Kidney tubule cell (primary cell): ENCODE measurements around the gene CARD10.
A peak's percentile ranks its signal among the peaks of the same experiment; 100 is the strongest.
"Not testable (repeated sequence)": the region's sequence is repeated elsewhere in the genome, so short reads cannot be mapped to it uniquely, and the experiment has no call there.

ENCODE experiments used
- DNase-seq: peaks from one replicate; pipeline ENCODE4 v3.0.0-alpha.2; 2018; ENCODE audit warnings: low spot score

Gene CARD10

DNA sequence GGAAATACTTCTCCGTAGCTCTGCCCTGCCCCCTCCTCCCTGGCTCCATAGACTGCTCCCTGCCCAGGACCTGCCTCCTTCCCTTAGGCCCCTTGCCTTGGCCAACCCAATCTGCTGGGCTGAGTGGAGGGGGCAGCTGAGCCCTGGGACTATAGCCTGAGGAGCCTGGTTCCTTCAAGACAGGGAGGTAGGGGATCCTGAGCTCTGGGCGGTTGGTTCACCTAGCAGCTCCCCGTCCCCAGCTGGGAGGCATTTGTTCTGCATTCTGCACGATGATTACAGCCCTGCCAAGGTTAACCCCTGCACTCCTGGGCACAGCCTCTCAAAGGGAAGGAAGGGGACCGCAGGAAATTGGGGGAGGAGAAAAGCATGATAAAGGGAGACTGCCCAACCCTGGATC lies 37.5 kb upstream of the CARD10 start:
- DNase-seq = no peak

DNA sequence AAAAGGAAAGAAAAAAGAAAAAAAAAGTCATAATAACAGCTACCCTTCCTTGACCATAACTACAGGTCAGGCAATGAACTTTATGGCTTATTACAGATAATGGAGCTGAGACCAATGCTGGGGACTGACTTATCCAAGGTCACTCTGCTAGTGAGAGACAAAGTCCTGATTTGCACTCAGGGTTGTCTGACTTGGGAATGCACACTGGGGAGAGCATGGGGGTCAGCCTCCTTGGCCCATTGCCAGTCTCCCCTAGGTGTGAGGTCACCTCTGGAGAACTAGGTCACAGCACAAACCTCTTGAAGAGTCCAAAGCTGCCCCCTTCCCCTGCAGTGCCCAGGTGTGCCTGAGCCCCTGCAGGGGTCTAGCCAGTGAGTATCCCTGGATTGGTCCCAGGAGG lies 35.8 kb upstream of the CARD10 start:
- DNase-seq = no peak

DNA sequence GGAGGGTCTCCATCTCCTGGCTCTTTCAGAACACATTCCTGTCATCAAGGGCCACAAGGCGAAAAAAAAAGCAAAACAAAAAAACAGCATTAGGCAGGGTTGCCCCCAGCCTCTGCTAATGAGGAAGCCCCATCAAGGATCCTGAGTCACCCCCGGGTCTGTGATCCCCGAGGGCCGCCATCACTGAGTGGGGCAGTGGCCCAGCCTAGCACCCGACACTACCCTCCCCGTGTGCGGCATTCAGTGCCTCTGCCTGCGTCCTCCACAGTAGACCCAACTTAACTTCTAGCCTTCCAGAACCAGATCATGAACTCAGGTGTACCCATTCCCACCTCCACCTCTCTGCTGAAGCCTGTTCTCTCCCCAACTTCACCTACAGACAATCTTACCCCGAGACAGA lies 34.5 kb upstream of the CARD10 start:
- DNase-seq = no peak

DNA sequence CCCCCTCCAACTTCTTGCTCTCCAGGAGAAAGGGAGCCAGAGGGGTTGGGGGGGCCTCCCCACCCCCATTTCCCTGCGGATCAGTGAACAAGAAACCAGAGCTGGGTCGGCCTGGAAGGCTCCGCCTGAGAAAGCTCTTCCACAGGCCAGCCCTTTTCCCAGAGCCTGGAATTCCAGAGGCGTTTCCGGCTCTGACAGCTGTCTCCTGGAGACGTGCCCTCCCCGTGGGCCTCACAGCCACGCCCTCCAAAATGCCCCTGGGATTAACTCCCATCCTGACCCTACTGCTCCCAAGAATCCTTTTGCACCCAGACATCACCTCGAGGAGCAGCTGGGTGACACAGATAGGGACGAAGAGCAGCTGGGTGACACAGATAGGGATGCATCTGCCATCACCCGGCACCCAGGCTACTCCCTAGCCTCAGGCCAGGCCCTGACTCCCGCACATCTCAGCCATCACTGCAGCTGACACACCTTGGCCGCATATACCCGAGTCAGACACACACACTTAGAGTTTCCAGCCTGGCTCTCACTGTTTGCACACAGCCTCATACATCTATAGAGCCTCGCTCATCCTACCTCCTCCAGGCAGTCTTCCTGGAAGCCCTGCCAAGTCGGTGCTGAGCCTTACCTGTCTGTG lies 33.4 kb upstream of the CARD10 start:
- DNase-seq = peak; percentile 57

DNA sequence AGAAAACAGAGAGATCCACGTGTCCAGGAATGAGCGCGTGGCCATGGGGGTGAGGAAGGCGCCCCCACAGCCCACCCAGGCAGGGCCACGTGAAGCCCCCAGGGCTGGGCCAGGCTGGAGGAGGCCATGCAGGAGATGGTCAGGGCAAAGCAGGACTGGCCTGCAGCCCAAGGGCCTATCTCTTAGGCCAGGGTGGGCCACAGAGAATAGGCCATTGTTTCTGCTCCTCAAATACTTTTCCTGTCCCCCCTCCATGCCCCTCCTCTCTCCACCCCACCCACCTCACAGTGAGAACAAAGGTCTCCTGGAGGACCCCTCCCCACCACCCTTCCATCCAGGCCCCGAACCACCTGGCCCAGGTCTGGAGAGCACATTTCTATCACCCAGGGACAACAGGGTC lies 32.8 kb upstream of the CARD10 start:
- no peak for DNase-seq

DNA sequence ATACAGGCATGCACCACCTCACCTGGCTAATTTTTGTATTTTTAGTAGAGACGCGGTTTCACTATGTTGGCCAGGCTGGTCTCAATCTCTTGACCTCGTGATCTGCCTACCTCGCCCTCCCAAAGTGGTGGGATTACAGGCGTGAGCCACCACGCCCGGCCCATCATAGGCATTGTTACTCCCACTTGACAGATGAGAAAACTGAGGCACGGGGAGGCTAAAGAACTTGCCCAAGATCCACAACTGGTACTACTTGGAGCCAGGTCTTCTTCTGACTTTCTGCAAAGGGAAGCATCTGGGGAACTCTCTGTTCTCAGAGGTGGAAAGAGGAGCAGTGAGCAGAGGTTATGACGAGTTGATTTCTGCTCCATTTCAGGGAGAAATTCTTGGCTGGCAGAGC lies 31.7 kb upstream of the CARD10 start:
- DNase-seq = not testable (repeated sequence)

DNA sequence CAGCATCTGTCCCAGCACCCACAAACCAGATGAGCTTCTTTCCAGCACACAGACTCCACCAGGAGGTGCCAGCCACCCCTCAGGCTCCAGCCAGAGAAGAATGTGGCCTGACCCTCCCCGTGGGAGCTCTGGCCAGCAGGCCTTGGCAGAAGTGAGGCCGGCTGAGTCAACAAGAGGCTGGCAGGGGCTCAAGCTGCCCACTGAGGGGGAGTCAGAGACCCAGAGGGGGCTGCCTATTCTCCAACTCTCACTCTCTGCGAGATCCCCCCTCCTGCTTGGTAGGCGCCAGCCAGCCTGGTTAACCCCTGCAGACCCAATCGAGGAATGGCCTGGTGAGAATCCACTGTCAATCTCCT lies 30.5 kb upstream of the CARD10 start:
- peak; percentile 63 for DNase-seq

DNA sequence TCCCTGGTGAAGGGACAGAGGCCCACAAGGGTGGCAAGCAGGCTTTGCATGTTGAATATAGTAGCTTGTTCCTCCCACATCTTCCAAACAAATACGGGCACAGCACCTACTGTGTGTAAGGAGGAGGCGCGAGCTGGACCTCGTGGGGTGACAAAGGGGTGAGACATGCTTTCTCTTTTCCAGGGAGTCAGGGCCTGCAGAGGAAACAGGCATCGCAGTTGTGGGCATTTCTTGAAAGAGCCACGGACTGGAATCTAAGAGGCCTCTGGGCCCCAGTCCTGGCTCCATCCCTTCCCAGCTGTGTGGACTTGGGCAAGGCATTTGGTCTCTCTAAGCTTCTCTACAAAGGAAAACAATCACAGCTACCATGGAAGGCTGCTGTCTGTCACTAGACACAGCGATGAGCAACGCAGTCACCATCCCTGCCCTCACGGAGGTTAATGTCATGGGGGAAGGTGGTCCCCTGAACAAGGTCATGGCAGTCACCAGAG lies 28.1 kb upstream of the CARD10 start:
- DNase-seq = no peak

DNA sequence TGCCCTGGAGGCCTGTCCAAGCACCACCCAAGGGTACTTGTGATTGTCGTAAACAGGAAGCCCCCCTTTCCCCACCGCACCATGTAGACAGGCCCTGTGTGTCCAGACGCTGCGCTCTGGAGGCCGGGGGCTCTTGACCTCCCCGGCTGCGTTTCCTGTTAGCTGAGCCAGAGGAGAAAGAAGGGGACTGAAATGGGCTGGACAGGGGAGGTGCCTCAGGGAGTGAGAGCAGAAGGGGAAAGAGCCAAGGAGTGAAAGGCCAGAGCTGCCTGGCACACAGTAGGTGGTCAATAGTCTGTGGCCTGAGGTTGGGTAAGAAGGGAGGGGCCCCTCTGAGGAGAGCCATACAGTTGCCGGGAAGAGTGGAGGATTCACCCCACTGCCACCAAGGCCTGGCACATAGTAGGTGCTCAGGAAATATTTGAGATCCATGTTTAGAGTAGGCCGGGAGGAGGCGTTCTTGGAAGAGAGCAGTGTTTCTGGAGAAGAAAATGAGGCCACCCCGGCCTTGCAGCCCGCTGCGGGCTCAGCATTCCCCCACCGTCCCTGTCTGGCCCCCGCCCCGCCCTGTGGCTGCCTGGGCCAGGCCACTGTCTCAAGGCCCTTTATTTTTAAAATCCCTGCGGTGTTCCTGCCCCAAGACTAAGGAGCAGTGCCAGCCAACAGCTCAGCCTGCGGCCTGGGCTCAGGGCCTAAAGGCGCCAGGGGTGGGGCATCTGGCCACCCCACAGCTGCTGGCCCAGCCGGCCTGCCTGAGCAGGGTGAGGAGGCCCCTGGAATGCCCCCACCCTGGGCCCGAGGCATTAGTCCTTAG lies 27.4 kb upstream of the CARD10 start:
- peak; percentile 43 for DNase-seq

DNA sequence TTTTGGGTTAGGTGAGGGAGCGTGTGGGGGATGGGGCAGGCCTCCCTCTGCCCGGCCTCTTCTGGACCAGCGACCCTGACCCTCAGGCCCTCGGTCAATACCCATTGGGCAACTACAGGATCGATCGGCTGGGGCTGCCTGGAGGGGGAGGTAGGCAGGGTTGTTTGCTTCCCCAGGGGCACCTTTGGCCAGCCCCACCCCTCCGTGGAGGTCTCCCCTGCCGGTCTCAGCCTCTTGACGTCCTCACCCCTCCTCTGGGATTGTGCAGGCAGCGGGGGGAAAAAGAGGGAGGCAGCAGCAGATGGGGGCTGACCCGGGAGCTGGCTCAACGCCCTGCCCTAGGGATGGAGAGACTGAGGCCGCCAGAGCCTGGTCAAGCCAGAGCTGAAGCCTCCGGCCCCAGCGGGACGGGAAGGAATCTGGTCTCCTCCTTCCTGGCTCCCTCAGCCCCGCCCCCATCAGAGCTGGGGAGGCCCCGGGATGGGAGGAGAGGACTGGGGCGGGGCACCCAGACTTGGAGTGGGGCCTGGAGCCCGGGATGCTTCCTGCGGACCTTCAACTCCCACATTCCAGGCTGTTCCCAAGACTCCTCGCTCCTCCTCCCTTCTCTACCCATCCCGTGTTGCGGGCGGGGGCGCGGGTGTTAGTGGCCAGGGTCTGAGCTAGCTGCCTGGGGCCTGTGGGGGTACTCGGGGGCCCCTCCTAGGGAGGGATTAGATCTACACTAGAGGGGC lies 26.7 kb upstream of the CARD10 start:
- DNase-seq = peak; percentile 92

DNA sequence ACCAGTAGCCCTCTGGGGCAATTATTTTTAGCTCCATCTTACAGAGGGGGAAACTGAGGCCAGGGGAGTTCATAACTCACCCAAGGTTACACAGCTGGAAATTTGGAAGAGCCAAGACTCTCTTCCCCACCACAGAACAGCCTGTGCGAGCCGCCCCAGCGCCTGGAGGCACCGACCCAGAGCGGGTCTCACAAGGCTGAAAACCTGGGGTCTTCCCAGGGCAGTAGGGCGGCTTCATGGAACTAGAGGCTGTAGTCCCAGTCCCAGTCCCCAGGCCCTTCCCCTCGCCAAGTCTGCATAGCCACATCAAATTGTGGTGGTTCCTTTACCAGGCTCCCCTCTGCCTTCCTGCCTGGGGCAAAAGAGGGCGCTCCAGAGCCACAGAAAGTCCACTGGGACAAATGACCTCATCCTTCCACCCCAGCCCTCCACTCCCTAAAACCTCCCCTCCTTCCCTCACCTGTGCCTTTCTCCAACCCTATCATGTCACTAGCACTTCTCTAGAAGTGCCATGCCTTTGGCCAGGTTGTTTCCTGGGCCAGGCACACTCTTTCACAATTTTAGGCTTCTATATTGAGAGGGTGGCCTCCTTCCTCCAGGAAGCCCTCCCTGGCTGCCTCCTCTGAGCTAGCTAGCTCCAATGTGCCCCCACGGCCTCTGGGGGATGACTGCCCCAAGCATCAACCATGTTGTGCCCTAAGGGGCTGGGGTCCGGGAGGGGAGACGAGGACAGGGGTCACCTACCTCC lies 25.9 kb upstream of the CARD10 start:
- DNase-seq = peak; percentile 84

DNA sequence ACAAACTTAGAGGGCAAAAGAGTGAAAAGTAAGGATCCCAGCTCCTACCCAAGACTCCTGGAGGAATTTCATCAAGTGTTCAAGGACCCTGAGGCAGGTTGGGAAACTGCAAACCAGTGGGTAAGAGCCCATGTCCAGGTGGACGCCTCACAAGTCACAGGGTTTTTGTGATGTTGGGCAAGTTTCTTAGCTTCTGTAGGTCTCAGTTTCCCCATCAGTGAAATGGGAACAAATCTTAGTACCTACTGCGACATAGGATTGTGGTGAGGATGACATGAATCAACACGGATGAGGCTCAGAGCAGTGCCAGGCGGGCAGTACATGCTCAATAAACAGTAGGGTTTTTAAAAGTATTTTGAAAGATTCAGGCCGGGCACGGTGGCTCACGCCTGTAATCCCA lies 23.7 kb upstream of the CARD10 start:
- DNase-seq = no peak

DNA sequence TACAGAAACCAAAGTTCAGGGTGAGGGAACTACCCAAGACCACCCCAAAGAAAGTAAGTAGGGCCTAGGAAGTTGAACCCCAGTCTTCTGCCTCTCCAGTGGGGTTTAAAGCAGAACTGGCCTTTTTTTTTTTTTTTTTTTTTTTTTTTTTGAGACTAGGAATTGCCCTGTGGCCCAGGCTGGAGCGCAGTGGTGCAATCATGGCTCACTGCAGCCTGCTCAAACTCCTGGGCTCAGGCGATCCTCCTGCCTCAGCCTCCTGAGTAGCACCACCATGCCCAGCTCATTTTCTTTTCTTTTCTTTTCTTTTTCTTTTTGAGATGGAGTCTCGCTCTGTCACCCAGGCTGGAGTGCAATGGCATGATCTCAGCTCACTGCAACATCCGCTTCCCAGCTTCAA lies 23.2 kb upstream of the CARD10 start:
- DNase-seq = not testable (repeated sequence)

DNA sequence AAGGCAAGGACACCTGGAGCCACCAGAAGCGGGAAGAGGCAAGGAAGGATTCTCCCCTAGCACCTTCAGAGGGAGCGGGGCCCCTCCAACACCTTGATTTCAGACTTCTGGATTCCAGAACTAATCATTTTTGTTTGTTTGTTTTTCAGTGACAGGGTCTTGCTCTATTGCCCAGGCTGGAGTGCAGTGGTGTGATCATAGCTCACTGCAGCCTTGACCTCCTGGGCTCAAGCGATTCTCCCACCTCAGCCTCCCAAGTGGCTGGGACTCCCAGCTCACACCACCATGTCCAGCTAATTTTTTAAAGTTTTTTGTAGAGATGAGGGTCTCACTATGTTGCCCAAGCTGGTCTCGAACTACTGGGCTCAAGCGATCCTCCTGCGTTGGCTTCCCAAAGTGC lies 20.6 kb upstream of the CARD10 start:
- DNase-seq = not testable (repeated sequence)

DNA sequence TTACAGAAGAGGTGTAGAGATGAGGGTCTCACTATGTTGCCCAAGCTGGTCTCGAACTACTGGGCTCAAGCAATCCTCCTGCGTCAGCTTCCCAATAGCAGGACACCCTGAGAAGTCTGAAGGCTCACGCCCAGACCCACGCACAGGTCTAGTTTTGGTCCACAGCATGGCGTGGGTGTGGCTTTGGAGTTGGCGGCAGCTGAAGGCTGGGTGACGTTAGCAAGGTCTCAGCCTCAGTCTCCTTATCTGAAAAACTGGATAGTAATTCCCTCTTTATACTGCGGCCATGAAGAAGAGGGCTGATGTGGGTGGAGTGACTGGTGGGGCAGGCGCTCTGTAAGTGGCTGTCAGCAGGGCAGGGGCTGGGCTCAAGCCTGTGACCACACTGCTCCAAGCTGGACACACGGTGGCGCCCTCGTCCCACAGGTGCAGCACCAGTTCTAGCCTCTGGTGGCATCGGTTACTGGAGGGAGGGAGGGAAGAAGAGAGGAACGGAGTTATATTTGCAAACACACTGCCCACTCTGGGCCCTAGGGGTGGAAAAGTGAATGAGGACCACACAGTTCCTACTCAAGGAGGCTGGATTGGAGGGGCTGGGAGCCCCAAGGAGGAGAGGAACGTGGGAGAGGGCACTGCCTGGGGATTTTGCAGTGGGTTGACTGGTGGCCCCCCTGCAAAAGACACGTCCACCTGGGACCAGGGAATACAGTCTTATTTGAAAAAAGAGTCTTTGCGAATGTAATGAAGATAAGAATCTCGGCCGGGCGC lies 19.6 kb upstream of the CARD10 start:
- DNase-seq = peak; percentile 93

DNA sequence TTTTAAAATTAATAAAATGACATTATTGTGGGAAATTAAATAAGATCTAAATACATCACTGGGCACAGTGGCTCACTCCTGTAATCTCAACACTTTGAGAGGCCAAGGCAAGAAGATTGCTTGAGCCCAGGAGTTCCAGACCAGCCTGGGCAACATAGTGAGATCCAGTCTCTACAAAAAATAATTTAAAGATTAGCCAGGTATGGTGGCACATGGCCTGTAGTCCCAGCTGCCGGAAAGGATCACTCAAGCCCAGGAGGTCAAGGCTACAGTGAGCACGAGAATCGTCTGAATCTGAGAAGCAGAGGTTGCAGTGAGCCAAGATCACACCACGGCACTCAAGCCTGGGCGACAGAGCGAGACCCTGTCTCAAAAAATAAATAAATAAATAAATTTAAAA lies 15.9 kb upstream of the CARD10 start:
- no peak for DNase-seq

DNA sequence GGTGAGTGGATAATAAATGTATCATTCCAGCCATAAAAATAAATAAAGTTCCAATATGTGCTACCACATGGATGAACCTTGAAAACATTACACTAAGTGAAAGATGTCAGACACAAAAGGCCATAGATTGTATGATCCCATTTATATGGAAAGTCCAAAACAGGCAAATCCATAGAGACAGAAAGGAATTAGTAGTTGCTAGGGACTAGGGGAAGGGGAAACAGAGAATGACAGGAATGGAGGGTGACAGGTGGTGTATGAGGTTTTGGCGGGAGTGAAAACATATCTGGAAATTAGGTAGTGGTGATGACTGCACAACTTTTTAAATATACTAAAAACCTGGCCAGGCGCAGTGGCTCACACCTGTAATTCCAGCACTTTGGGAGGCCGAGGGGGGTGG lies 15.2 kb upstream of the CARD10 start:
- DNase-seq = no peak

DNA sequence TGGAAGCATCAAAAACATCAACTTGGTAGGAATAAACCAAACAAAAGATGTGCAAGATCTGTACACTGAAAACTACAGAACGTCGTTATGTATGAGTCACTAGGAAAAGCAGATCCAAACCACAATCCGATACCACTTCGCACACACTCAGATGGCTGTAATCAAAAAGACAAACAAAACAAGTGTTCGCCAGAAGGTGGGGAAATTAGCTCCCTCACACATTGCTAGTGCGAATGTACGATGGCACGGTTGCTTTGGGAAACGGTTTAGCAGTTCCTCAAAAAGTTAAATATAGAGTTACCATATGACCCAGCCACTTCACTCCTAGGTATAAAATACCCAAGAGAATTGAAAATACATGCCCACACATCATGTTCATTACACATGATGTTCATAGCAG lies 14.8 kb upstream of the CARD10 start:
- DNase-seq = no peak

DNA sequence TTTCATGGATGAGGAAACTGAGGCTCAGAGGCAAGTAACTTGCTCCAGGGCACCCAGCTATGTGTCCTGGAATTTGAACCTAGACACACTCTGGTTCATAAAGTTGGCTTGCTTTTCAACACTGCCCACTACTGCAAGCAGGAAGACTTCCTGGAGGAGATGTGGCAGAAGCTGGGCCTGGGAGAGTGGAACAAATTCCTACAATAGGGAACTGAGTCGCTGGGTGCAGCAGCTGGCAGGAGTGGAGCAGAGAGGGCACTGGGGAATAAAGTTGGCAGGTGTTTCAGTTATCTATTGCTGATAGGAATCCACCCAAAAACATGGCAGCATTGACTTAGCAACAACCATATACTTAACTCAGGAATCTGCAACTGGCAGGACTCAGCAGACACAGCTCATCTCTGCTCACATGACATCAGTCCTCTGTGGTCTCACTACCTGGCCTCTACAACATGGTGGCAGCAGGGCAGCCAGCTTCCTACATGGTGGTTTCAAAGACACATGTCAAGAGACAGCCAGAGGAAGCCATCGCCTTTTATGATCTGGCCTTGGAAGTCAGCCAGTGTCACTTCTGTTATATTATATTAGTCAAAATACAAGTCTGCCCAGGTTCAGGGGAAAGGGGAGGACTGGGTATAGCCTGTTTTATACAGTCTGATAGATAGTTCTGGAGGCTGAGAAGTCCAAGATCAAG lies 10.6 kb upstream of the CARD10 start:
- no peak for DNase-seq

DNA sequence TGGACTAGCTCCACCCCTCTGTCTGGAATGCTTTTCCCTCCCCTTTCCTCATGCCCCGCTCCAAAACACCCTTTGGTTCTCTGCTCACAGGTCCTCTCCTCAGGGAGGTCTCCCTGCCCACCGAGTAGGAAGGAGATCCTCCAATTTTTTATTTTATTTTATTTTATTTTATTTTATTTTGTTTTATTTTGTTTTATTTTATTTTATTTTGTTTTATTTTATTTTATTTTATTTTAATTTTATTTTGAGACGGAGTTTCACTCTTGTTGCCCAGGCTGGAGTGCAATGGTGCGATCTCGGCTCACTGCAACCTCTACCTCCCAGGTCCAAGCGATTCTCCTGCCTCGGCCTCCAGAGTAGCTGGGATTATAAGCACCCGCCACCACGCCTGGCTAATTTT lies 8.7 kb upstream of the CARD10 start:
- not testable (repeated sequence) for DNase-seq
